Fibroblast of skin of right quadriceps (primary cell): Measurements from ENCODE around the gene PSME1.

ENCODE experiments used
- DNase-seq: peaks from one replicate; pipeline ENCODE4 v3.0.0-alpha.2; 2013

The PSME1 gene

GRCh38 chr14:24177041-24177825 is 41.2 kb downstream of the PSME1 start:
- no peak for DNase-seq

GRCh38 chr14:24177891-24178290 is 41.9 kb downstream of the PSME1 start:
- no peak for DNase-seq

DNA sequence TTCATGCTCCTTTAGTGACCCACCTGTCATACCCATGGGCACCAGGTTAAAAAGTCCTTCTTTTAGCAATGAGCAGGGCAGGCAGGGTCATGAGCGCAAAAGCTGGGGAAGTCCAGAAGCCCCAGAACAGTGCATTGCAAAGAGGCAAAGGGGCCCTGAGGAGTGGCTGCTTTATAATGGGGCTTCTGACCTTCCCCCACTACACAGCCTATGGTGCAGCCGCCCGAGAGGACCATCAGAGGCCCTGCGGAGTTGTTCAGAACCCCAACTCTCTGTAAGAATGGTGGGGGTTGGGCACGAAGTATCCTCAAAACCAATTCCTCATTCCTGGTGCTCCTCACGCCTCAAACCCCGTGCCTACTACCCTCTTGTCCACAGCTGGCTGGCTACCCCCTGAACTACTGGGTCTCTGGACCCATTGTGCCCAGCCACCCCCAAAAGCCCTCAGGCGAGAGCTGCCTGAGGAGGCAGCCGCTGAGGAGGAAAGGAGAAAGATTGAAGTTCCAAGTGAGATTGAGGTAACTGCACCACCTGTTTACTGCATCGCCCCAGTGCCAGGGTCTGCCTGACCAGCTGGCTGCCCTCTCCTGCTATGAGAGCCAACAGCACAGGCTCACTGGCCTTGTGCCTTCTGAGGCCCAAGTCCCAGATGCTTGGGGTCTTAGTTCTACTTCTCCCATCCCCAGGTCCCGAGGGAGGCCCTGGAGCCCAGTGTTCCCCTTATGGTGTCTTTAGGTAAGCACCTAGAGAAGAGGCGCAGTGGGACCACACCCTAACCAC is 42.6 kb downstream of the PSME1 start:
- DNase-seq = no peak

DNA sequence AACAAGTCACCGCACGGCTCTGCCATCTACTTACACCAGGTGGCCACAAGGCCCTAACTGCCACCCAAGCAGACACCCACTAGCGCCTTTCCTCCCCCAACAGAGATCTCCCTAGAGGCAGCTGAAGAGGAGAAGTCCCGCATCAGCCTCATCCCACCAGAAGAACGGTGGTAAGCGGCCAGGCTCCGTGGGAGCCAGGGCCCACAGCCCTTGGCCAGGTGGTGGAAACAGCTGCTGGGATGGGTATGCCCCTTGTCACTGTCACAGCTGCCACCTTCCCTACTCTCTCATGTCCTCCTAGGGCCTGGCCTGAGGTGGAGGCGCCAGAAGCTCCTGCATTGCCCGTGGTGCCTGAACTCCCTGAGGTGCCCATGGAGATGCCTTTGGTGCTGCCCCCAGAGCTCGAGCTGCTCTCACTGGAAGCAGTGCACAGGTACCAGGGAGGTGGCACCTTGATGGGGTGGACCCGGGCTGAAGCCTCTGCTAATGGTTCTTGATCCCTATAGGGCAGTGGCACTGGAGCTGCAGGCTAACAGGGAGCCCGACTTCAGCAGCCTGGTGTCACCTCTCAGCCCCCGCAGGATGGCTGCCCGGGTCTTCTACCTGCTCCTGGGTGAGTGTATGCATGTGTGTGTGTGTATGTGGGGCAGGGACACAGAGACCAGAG is 43.4 kb downstream of the PSME1 start:
- DNase-seq = no peak

- DNase-seq = peak; percentile 40
Observed at GRCh38 chr14:24179961-24180796, 44.2 kb downstream of the PSME1 start.

- DNase-seq = no peak
Observed at GRCh38 chr14:24181371-24182077, 45.5 kb downstream of the PSME1 start.

DNA sequence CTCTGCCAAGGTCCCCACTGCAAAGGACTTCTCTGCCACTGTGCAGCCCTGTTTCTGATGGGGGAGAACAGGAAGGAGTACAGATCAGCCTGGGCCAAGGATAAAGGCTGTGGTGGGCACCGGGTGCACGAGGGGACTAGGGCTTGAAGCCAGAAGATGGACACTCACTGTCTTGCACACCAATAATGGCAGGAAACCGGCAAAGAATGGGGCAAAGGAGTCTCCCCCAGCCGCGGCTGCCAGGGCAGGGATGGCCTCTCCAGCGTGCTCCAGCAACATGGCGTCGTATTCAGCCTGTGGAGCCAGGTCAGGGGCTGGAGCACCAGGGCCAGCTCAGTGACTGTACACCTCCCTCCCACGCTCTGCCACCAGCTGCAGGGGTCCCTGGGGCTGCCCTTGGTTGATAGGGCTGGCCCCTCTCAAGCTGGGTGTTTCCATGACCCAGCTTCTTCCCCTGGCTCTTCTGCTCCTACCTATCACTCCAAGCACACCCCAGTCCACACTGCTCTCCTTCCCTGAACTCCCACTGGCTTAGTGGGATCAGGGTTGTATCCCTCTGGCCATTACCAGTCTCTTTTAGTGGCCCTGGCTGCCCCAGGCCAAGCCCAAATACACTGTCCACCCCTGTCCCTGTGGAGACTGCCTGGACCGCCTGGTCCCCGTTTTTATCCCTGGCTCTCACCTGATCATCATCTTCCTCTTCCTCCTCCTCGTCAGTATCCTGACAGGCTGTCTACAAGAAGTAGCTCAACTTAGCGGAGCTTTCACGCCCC is 46.3 kb downstream of the PSME1 start:
- DNase-seq = no peak

- DNase-seq = no peak
Observed at GRCh38 chr14:24183014-24183481, 47.1 kb downstream of the PSME1 start.

DNA sequence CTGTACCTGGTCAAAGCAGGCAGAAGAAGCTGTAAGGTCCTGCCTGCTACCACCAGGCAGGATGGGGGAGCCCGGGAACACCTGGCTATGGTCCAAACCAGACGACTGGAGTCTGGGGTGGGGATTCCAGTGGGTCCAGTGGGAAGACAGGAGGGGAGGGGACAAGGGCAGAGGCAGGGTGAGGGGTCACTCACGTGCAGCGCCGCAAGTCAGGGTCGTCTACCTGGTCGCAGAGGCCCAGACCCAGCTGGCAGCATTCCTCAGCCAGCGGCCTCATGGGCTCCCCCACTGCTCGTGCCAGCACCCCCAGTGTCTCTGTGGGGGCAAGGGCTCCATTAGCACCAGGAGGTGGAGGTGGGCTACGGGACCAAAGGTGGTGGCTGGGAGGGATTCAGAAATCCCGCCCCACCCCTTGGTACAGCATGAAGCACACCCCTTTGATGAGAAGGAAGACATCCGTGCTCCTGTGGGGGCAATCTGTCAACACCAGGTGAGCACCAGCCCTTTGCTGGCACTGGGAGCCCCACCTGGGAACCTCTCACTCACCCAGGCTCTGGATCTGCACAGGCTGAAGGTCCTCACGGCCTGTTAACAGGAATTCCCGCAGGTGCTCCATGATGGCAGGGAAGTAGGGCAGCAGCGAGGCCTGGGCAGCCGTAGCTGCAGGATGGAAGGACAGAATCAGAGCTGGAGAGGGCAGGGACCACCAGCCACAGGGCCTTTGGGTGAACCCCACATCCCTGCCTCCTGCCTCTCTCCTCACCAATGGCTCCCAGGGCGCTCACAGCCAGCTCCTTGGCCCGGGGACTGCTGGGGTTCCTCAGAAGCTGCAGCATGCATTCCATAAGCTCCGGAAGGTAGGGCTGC is 48.3 kb downstream of the PSME1 start:
- no peak for DNase-seq

DNA sequence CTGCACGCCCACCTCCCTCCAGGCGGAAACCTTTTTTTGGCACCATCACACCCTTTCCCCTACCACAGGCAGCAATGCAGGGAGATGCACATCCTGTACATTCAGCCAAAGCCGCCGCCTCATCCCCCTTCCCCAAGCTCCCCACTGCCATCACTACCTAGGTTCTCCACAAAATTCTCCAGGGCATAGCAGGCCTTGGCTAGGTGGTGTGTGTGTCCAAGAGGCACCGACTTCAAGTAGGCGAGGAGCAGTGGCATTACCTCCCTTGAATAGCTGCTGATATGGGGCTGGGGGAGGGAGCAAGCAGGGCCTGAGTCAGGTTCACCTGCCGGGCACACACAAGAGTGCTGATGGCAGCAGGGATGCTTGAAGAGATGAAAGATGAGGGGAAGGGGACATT is 49.0 kb downstream of the PSME1 start:
- no peak for DNase-seq

- DNase-seq = no peak
Observed at GRCh38 chr14:24185741-24186140, 49.7 kb downstream of the PSME1 start.

DNA sequence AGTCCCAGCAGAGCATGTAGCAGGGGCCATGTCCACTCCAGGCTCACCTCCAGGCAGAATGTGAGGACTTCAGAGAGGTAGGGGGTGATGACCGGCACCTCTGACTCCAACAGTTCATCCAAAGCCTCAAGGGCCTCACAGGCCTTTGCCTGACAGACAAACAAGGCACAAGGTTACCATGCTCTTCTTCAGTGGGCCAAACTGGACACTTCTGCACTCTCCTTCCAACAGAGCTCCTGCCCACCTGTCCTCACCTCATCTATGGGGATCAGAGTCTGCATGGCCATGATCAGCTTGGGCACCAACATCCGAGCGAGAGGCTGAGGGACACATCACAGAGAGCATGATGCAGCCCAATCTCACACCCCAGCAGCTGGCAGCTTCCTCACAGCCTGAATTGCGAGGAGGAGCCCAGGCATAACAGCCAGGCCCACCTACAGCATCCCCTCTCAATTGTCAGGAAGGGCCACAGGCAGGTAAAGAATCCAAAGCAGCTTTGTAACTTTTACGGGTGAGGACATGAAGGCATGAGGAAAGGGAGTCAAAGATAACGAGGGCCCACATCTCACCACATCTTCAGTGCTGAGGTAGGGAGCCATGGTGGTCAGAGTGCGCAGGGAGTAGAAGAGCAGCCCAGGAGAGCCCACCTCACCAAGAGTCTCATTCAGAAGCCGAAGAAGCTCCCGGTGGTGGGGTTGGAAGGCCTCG is 51.0 kb downstream of the PSME1 start:
- DNase-seq = no peak

DNA sequence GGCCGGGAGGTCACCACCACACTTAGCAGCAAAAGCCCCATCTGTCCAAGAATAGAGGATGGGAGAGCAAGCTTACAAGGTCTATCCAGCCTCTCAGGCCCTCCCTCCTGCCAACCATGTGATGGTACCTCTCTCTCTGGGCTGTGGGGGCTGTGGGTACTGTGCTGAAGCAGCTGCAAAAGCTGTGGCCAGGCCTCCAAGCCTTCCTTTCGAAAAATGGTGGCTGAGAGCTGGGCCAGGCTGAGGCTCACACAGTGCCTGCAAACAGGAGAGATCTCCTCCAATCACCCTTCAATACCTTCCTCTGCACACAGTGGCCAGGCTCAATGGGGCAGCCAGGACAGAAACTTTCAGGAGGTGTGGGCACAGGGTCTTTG is 51.5 kb downstream of the PSME1 start:
- no peak for DNase-seq
